HL-60/S4 (cell line): ENCODE data around the gene NUP50.

ENCODE experiments used
- in situ Hi-C: fragments of 300-500 bp; cut with MboI; formaldehyde crosslinking; loops from 2 replicates; pipeline ENCODE4 v1.14.3; 2022; ENCODE audit warnings: low sequenced_read_pairs

The NUP50 gene

DNA sequence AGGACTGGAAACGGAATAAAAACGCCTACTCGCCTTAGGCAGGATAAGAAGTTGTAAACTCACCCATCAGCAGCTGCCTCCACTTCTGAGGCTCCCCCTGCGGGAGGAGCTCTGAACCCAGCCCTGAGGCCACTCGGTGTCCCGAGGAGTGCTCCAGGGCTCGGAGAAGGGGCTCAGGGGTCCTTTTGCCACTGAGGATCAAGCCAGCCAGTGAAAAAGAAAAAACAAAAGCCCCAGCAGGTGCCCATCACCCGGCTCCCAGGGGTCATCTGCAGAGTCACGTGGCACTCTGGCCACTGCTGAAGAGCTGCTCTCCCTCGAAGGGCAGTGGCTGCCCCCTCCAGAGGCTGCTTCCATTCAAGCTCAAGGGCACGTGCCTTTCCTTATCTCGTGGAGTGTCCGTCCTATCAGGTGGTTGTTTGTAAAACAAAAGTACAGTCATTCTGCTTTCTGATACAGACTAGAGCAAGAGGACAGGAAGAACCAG, 29.0 kb downstream of the NUP50 start:
- in situ Hi-C loops, result no loop called here

DNA sequence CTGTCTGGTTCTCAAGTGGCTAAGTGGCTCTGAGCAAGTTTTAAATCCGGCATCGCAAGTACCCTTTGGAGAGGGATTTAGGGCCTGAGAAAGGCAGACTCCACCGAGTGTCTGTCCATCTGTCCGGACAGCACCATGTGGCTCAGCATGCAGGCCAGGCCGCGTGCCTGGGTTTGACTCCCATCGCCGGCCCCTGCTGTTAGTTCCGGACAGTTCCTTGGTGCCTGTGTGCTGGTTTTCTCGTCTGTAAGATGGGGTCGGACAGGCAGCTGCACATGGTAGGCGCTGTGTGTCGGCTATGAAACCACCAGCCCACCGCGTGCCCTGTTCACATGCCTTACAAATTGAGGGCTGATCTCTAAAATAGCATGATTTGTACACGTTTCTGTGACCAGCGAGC, 31.0 kb downstream of the NUP50 start:
- in situ Hi-C loops, result no loop called here

DNA sequence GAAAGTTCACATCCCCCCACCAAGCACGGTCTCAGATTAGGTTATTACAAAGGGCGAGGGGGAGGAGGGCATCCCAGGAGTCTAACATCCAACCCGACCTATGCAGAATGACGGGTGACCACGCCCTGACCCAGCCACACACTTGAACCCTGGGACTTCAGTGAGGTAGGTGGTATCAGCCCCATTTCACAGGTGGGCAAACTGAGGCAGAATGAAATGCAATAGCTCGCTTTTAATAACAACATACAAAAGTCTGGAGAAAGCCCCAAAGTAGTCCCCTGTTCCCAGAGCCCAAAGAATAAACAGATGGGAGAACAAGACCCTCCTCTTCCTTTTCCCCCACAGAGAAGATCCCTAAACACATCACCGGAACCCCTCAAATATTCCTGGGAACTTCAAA, 31.9 kb downstream of the NUP50 start:
- in situ Hi-C loops, result no loop called here

DNA sequence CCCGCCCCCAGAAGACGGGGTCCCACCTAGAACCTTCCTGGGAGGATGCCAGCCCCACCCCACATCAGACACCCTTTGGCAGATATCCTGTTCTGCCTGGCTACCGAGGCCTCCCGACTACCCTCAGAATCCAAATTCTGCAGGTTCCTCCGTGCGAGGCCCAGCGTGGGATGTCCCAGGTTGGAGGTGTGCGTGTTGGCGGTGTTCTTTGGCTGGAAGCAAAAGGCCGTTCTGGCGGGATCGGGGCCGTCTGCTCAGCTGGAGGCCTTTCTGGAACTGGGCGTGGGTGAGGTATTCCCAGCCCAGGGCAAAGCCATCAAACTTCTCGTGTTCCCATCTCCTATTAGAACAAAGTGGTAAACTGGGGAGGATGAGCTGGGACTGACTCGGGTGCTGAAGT, 32.6 kb downstream of the NUP50 start:
- in situ Hi-C loops, result no loop called here

DNA sequence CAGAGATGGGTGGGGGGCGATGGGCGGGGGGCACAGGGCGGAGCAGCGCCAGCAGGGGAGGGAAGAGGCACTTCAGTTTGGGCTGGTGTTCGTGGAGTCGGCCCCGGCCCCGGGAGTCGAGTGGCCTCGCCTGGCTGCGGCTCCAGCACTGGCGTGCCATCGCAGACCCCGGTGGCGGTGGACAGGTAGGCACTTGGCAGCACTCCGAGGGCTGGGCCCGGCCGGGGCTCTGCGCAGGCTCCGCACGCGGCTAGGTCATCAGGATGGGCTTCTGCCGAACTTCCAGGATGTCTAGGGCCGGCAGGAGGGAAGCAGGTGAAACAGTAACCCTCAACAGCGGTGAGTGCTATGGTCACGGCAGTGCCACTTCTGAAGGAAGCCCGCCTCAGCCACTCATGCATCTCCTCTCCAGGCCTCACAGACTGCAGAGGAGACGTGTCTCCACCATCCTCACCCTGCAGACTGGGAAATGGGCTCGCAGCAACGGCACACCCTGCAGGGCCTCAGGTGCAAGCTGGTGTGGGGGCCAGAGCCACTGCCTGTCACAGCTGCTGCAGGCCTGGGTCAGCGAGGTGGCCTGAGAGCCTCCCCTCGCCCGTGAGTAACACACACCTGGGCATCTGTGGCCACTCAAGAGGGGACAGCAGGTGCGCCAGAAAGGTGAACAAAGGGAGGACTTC, 33.3 kb downstream of the NUP50 start:
- in situ Hi-C loops, result no loop called here

DNA sequence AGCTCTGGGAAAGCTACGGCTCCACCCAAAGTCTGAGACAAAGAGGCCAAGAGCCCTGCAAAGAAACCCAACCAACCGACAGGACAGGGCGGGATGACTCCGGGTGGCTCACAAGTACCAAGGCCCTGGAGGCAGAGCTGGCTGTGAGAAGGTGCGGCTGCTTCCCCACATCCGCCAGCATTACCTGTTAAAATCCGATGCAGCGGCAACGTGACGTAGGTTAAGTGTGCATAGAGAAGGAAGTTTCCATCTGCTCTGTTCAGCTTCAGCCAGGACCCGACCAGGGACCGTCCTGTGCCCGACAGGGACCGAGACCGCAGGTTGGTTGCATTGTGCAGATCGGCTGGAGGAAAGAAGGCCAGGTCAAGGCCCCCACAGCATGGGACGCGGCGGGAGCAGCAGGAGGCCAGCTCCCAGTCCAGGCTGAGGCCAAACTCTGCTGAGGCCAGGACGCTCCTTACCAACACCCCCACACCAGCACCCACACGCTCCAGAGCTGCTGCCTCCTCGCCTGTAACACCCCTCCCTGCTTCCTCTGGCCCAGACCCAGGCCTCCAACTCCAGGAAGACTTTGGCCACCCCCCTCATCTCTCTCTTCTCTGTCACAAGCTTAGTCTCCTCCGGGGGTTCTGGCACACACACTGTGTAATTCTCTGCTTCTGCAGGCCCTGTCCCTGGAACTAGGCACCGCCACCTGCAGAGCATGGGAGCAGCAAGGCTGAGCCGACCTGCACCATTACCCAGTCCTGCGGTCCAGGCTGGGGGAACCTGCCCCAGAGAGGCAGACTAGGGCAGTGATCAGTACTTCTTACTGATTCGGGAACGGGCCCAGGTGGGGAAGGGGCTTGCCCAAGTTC, 34.1 kb downstream of the NUP50 start:
- in situ Hi-C loops, result no loop called here

DNA sequence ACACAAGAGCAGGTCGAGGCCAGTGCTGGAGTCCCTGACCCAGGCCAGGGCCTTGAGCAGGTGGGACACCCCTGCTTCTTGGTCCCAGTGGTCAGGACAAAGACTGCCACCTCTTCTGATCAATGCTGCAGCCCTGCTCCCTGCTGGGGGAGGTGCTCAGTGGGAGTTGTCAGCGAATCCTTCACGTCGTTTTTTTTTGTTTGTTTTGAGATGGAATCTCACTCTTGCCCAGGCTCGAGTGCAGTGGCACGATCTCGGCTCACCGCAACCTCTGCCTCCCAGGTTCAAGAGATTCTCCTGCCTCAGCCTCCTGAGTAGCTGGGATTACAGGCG, 34.7 kb downstream of the NUP50 start:
- in situ Hi-C loops, result no loop called here

DNA sequence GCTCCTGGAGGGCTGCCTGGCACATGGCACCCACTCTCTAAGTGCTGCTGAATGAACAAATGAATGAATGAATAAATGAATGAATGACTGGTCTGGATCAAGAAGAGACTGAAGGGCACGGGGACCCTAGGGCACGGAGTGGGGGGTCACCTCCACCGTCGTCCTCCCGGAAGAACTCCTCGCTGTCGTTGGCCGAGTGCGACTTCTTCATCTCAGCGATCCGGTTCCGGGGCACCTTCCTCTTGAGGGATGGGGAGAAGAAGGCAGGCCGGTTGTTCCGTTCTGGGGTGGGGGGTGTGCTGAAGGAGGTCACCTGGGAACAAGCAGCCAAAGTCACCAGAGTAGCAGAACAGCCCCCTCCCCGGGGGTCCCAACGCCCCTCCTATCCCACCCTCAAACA, 36.0 kb downstream of the NUP50 start:
- in situ Hi-C loops, result no loop called here

DNA sequence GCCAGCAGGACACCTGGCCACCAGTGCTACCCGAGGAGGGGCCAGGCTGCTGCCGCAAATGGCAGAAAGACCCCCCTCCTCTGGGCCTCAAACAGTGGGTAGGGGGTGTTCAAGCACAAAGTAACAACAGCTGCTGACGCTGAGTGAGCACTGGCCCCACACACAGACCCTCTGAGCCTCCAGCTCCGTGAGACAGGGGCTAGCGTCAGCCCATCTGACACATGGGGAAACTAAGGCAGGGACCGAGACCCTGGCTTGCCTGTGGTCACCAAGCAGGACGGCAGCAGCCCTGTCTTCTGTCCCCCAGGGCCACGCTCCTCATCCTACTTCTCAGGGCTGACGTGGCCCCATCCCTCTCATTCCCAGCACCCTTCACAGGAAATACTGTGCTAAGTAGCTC, 36.5 kb downstream of the NUP50 start:
- in situ Hi-C loops, result no loop called here

DNA sequence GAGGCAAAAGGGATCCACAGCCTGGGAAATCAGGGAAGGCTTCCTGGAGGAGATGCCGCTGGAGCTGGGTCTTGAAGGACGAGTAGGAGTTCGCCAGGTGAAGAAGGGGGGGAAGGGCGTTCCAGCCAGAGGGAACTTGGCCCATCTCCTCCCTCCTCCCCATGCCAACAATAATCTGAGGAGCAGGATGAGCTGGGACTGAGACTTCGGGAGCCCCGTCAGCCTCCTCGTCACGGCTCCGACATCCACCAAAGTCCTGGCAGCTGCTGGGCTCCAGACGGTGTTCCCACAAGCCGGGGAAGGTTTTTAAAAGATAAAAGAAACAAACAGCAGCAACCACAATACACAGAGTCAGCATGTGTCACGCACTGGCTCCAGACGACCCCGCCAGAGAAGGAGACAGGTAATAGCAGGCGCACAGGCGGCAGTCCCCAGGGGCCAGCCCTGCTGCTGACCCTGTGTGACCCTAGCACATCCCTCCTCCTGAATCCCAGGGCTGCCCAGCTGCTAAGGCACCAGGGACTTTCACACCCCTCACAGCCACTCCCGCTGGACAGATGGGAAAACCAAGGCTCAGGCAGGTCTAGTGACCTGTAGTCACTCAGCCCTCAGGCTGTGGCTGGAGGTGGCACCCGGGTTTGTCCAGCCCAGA, 37.3 kb downstream of the NUP50 start:
- in situ Hi-C loops, result no loop called here

DNA sequence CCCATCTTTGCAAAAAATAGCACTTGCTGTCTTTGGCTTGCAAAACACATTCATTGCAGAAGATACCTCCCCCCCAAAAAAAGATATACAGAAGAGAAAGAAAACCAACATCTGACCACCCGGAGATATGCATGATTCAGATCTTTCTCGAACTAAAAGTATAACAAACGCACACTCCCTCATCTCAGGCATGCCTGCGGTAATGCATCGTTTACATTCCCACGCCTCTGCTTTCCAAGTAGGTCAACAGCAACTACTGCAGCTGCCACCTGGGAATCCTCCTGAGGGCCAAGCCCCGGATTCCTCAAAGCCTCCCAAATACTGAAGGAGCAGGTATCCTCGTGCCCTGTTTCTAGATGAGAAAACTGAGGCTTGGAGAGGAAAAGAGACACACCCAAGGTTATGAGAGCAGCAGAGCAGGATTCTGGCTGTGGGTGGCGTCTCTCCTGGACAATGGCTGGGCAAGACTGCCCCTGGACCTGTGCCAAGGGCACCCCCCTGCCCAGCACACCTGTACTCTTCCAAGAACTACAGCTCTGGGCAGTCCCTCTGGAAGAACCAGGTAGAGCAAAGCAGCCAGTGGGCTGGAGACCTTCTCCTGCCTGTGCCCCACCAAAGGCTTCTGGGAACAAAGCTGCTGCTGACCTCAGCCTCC, 38.1 kb downstream of the NUP50 start:
- in situ Hi-C loops, result no loop called here

DNA sequence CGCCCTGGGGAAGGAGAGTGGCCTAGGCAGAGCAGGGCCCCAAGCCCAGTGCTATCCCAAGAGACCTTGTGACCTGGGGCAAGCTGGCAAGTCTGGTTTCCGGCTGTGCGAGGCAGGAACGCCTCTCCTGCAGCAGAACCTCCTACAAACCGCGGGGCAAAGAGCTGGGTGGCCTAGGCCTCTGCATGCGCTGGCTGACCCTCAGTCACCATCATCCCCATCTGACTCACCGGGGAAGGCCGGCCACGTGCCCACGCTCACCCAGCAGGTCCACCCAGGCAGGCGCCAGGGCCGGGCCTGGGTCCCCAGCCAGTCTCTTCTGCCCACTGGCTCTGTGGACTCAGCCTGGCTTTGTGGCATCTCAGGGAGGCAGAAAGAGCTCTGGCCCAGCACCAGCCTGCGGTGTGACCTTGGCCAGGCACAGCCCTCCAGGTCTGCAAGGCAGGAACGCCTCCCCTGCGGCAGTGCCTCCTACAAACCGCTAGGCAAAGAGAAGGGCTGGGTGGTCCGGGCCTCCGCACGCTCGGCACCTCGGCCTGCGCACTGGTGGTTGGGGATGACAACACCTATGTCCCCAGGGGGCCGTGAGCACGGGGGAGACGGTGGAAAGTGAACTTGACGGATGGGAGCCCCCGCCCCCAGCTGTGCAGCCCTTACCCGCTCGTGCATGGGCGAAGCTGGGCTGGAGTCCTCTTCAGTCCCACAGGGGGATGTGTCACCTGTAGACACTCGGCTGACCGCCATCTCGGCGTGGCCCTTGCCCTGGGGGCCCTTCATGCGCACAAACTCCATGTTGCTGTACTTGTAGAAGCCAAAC, 38.8 kb downstream of the NUP50 start:
- in situ Hi-C loops, result no loop called here

DNA sequence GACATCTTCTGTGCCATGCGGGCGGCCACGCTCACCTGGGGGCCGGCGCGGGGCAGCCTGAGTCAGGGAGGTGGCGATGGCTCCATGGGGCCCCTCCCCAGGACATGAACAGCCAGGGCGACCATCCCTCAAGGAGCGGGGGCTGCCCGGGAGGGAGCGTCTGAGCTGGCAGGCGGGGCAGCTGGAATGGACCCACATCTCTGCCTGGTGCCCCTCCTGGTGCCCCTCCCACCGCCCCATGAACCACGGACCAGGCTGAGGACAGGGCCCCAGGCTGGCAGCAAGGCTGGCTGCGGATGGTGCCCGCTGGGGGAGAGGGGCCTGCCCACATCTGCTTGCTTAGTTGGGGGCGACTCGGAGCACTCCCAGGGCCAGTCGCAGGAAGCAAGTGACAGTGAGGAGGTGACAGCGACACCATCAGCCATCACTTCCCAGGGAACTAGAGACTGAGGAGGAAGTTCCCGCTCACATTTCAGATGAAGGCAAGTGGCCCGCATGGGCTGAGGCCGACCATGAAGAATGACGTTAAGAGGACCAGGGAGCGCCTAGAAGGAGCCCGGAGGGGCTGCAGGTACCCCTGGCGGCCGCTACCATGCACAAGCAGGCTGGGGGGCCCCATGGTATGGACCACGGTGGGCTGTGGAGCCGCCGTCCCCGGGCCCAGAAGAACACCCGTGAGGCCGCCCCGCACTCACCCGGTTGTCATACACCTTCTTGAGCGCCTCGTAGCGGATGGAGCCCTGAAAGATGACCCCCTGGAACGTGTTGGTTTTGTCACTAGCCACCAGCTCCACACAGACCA, 39.6 kb downstream of the NUP50 start:
- in situ Hi-C loops, result no loop called here

DNA sequence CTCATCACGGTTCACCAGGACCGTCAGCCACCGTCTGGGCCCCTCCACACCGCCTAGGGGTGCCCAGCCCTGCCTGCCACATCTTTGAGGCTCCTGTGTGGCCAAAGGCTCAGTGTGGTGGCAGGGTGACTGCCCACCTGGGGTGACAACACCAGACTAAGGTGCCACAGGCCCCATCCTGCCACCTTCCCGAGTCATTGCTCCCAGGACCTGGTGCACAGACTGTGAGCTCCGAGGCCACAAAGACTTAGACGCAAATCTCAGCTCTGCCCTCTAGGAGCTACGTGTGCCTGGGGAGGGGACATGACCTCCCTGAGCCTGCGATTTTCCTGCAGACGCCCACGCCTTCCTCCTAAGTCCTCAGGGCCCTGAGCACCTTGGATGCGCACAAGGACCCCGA, 40.5 kb downstream of the NUP50 start:
- in situ Hi-C loops, result no loop called here

DNA sequence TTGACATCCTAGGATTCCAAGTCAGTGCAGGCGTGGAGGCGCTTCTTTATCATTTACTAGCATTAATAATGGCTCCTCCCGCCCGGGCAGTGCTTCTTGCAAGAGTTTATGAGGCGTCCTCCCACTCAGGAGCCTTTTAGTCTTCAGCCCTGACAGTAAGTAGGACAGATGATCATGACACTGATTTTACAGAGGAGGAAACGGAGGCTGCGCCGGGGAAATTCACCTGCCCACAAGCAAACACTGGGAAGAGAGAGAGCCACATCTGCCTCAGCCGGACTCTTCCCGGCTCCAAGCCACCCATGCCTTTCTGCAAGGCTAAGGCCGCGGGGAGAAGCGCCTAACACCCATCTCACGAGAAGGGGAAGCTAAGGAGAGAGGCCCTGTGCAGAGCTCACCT, 41.1 kb downstream of the NUP50 start:
- in situ Hi-C loops, result no loop called here

DNA sequence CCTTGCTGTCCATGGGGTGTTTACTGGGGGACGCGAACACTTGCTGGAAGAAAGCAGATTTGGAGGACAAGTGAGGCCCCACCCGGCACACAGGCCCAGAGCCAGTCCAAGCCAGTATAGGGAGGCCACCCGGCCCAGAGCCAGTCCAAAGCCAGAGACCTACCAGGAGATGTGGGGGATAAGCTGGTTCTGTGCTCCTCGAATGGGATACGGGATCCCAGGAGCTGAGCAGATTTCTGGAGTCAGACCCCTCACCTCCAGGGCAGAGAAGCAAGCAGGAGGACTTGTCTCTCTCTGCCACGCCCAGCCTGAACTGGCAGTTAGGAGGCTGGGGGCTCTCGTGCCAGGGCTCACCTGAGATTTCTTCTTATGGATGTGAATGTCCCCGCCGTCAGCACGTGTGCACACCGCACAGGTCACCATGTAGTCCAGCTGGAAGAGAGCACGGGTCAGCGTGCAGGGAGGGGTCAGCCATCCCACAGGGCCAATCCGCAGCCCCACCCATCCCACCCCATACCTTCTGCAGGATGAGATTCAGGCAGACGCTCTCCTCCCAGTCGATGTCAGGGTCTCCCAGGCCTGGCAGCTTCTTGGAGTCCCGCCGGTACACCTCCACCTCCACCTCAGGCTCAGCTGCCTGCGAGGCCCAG, 41.7 kb downstream of the NUP50 start:
- in situ Hi-C loops, result no loop called here

DNA sequence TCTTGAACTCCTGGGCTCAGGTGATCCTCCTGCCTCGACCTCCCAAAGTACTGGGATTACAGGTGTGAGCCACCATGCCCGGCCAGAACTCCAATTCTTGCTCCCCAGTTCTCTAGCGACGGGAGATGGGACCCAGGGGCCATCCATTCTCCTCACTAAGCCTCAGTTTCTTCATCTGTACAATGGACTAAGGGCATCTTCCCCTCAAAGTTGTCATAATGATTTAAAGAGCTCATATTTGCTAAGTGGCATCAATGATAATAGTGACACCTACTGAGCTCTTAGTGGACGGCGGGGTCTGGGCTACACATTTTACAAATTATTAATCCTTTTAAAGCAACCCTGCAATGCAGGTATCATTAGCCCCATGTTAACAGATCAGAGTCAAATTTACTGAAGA, 42.5 kb downstream of the NUP50 start:
- in situ Hi-C loops, result no loop called here

DNA sequence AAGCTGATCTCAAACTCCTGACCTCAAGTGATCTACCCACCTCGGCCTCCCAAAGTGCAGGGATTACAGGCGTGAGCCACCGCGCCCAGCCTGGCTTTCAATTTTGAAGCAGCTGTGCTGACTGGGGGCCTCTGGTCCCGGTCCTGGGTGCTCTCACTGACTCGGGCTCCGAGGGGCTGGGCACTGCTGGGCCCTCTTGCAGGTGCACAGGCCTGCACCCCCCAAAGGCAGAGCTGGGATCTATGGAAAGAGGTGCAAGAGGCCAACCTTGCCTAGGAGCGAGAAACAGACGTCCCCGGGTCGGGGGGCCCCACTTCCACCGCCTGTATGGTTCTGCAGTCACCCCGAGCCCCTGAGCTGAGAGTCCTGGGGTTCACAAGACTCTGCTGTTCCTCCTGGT, 43.8 kb downstream of the NUP50 start:
- in situ Hi-C loops, result no loop called here

DNA sequence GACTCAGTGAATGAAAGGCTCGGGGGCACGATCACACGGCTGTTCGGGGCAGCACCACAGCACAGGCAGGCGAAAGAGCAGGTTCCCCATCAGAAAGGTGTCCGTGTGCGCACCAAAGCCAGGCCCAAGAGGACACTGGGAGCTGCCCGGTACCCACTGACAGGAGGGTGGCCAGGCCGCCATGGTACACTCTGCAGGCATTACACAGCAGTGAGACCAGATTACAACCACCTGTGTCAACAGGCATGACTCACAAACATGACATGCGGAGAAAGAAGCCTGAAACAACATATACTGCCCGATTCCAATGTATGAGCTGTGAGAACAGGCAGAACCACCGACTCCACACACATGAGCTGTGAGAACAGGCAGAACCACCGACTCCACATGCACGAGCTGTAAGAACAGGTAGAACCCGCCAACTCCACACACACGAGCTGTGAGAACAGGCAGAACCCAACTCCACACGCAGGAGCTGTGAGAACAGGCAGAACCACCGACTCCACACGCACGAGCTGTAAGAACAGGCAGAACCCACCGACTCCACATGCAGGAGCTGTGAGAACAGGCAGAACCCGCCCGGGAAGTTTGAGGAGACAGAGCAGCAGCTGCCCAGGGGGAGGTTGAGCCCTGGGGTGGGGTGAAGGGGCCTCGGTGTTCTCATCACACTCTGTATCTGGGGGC, 44.4 kb downstream of the NUP50 start:
- in situ Hi-C loops, result no loop called here
